ENCODE measurements around the gene CLOCK.

Gene CLOCK

GRCh38 chr4:55469979-55470378 is 76.7 kb downstream of the CLOCK start:
- no peak for DNase-seq

GRCh38 chr4:55468724-55469123 is 78.0 kb downstream of the CLOCK start:
- DNase-seq, result no peak

- no peak for DNase-seq
These were observed 80.7 kb downstream of the CLOCK start for GRCh38 chr4:55466001-55466400.

GRCh38 chr4:55458611-55459010 is 88.1 kb downstream of the CLOCK start:
- DNase-seq, result no peak

- no peak for DNase-seq
These were observed 88.5 kb downstream of the CLOCK start for GRCh38 chr4:55458164-55458563.

- DNase-seq, result no peak
These were observed 96.1 kb downstream of the CLOCK start for GRCh38 chr4:55450566-55450965.

- DNase-seq, result no peak
These were observed 98.9 kb downstream of the CLOCK start for GRCh38 chr4:55447831-55448230.

- DNase-seq, result no peak
These were observed 99.5 kb downstream of the CLOCK start for GRCh38 chr4:55447108-55447708.

GRCh38 chr4:55446578-55446922 is 100.2 kb downstream of the CLOCK start:
- DNase-seq, result no peak

GRCh38 chr4:55445921-55446577 is 100.7 kb downstream of the CLOCK start:
- no peak for DNase-seq

GRCh38 chr4:55444827-55445226 is 101.9 kb downstream of the CLOCK start:
- DNase-seq, result no peak

- no peak for DNase-seq
These were observed 104.2 kb downstream of the CLOCK start for GRCh38 chr4:55442541-55442940.

- no peak for DNase-seq
These were observed 105.9 kb downstream of the CLOCK start for GRCh38 chr4:55440786-55441185.

GRCh38 chr4:55439023-55439422 is 107.7 kb downstream of the CLOCK start:
- DNase-seq, result no peak

- DNase-seq, result no peak
These were observed 108.4 kb downstream of the CLOCK start for GRCh38 chr4:55438314-55438713.

GRCh38 chr4:55437823-55438222 is 108.9 kb downstream of the CLOCK start:
- no peak for DNase-seq

GRCh38 chr4:55437356-55437796 is 109.3 kb downstream of the CLOCK start:
- DNase-seq, result no peak

- DNase-seq, result no peak
These were observed 111.4 kb downstream of the CLOCK start for GRCh38 chr4:55435141-55435841.

- DNase-seq, result no peak
These were observed 114.9 kb downstream of the CLOCK start for GRCh38 chr4:55431710-55432336.

- DNase-seq, result no peak
These were observed 121.9 kb downstream of the CLOCK start for GRCh38 chr4:55424791-55425190.

- DNase-seq, result no peak
These were observed 130.5 kb downstream of the CLOCK start for GRCh38 chr4:55416176-55416575.

GRCh38 chr4:55411621-55412020 is 135.1 kb downstream of the CLOCK start:
- no peak for DNase-seq

- DNase-seq, result no peak
These were observed 136.3 kb downstream of the CLOCK start for GRCh38 chr4:55410431-55410830.

Measured in activated CD4-positive, CD25-positive, alpha-beta regulatory T cell (primary cell).